Vagina (tissue), 2 donors: Measurements from ENCODE around the gene NEU2. TPM values are rescaled to one million over a fixed set of nuclear protein-coding genes. Genes with fewer than 3 reads are reported as not detected.

ENCODE experiments used
- DNase-seq, 2 donors: peaks; one replicate each; pipeline ENCODE4 v3.0.0-alpha.2; 2017; ENCODE audit errors: extremely low spot score in 2 of 2
- H3K27ac ChIP-seq: fragments of 200-600 bp; sonication (generic); one replicate; pipeline ENCODE4 v1.5.1; 2019
- H3K27me3 ChIP-seq: fragments of 200-600 bp; sonication (generic); one replicate; pipeline ENCODE4 v1.5.1; 2019
- H3K36me3 ChIP-seq, 2 donors: fragments of 200-600 bp; sonication (generic); one replicate each; pipeline ENCODE4 v1.5.1; 2017 to 2019
- H3K4me1 ChIP-seq: fragments of 200-600 bp; sonication (generic); one replicate; pipeline ENCODE4 v1.5.1; 2019
- H3K4me3 ChIP-seq, 2 donors: fragments of 200-600 bp; sonication (generic); 1 replicate in 1 of 2; 2 replicates in 1 of 2; pipeline ENCODE4 v1.5.1; 2016 to 2019
- H3K9me3 ChIP-seq: fragments of 200-600 bp; sonication (generic); one replicate; pipeline ENCODE4 v1.5.1; 2019
- POLR2A ChIP-seq, 2 donors: fragments of 450-650 bp; IDR thresholded peaks; one replicate each; pipeline ENCODE4 v1.6.1; 2017; ENCODE audit warnings: antibody characterized with exemption in 2 of 2, mild to moderate bottlenecking in 2 of 2, moderate library complexity in 2 of 2
- POLR2AphosphoS5 ChIP-seq, 2 donors: sonication (generic); formaldehyde crosslinking; IDR thresholded peaks; one replicate each; pipeline ENCODE4 v1.9.0; 2017; ENCODE audit warnings: antibody characterized with exemption in 2 of 2, mild to moderate bottlenecking in 2 of 2, low read depth in 1 of 2; ENCODE audit not compliant: insufficient read depth in 1 of 2
- intact Hi-C: fragments of 100-400 bp; cut with DNase I; formaldehyde crosslinking; loops from one replicate; pipeline ENCODE4 v1.15.1; 2023
- total RNA-seq: library from RNA; depleted of rRNA; stranded (reverse); fragments of >200 nt; gene quantifications from one replicate; pipeline ENCODE4 v1.2.3, GENCODE V29; 2016
- TF ChIP-seq, protein P1 (sequence below), 3 experiments: fragments of 450-650 bp in 2 of 3; fragments of 200-600 bp in 1 of 3; sonication (generic) in 1 of 3; IDR thresholded peaks; one replicate each; pipeline ENCODE4 v1.5.1; 2017 to 2019; ENCODE audit warnings: antibody characterized with exemption in 3 of 3, mild to moderate bottlenecking in 2 of 3, moderate library complexity in 2 of 3

NEU2 gene
- total RNA-seq, 1 donor from 2014 or later: not detected

DNA sequence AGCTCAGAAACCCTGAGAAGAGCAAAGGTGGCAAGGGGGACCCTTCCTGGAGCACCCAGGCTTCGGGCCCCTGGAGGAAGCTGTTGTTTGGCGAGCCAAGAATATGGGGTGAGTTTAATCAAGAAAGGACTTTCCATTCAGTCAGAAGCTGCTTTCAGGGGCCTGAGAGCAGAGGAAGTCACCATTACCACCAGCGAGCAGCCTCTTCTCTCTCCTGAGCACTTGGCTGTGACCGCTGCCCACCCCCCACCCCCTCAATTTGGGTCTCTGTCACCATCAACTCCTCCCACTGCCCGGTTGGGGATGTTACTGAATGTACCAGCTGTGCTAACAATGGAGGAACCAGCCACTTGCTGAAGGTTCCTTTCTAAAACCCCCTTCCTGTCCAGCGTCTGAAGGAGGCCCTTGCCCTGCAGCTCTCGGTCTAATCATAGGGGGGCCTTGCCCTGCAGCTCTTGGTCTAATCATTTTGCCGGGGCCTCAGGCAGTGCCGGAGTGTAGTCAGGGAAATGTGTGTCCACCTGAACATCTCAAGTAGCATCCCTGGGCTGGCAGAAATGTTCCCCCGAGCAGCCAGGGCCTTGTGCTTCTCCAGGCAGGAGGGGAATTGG lies 28.6 kb downstream of the NEU2 start:
- H3K9me3 ChIP-seq: no peaks in the 10 kb centered on the region
- H3K36me3 ChIP-seq: no peaks in the 10 kb centered on the region
- no peak for DNase-seq
- peaks cover 6% of the 10 kb centered on the region for H3K4me1 ChIP-seq
- intact Hi-C loops: no loop called here
- no peak for TF ChIP-seq POLR2A (IDR thresholded peaks at IDR 0.05)
- no peak for TF ChIP-seq POLR2AphosphoS5 (IDR thresholded peaks at IDR 0.05; ENCODE audit: insufficient read depth in 1 of 2, low read depth in 1 of 2)
- TF ChIP-seq, protein P1, sequence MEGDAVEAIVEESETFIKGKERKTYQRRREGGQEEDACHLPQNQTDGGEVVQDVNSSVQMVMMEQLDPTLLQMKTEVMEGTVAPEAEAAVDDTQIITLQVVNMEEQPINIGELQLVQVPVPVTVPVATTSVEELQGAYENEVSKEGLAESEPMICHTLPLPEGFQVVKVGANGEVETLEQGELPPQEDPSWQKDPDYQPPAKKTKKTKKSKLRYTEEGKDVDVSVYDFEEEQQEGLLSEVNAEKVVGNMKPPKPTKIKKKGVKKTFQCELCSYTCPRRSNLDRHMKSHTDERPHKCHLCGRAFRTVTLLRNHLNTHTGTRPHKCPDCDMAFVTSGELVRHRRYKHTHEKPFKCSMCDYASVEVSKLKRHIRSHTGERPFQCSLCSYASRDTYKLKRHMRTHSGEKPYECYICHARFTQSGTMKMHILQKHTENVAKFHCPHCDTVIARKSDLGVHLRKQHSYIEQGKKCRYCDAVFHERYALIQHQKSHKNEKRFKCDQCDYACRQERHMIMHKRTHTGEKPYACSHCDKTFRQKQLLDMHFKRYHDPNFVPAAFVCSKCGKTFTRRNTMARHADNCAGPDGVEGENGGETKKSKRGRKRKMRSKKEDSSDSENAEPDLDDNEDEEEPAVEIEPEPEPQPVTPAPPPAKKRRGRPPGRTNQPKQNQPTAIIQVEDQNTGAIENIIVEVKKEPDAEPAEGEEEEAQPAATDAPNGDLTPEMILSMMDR (IDR thresholded peaks at IDR 0.05): no peak
- H3K27me3 ChIP-seq: no peaks in the 10 kb centered on the region
- H3K4me3 ChIP-seq: peak overlapping the region; percentile 36 to 39
- H3K27ac ChIP-seq: peak overlapping the region; percentile 14

DNA sequence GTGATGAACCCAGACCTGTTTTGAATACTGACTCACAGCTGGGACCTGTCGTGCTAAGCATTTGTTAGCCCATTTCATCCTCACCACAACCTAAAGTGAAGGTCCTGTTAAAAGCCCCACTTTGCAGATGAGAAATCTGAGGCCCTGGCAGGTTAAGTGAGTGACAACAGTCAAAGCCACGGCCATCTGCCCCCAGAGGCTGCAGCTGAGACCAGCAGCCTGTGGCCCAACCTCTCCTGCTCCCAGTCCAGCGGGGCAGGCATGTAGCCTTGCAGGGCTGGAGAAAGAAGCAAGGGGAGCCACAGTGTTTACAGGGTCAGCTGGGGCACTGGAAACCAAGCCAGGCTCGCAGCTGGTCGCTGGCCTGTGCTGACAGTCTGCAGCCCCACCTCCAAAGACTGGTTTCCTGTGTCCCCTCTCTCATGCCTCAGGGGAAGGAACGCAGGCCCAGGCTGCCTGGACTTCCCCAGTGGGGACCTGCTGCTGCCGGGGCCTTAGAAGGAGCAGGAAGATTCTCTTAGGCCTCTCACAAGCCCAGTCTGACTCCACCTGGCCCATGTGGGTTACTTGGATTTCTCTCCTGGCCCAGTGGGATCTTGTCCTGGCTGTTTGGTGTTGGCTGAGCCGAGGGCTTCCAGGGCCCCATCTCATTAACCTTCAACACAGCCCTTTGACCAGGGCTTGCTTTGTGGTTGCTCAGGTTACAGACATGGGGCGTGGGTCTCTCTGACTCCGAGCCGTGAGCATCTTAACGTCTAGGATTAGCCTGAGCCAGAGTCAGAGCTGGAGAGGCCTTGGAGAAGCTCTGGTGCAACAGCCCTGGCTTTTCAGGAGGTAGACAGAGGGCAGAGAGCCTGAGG lies 29.3 kb downstream of the NEU2 start:
- Histone ChIP-seq H3K36me3 (no peaks in the 10 kb centered on the region), H3K9me3 (no peaks in the 10 kb centered on the region), H3K27me3 (no peaks in the 10 kb centered on the region), H3K4me3 (peak overlapping the region; percentile 36 to 39), H3K4me1 (peaks cover 6% of the 10 kb centered on the region), H3K27ac (peak overlapping the region; percentile 14)
- peak in 1 of 2 donors; percentile 82 for DNase-seq
- TF ChIP-seq, protein P1 (IDR thresholded peaks at IDR 0.05): no peak
- peak in 1 of 2 donors; percentile 31 for TF ChIP-seq POLR2AphosphoS5 (IDR thresholded peaks at IDR 0.05; ENCODE audit: insufficient read depth in 1 of 2, low read depth in 1 of 2)
- intact Hi-C loops: no loop called here

DNA sequence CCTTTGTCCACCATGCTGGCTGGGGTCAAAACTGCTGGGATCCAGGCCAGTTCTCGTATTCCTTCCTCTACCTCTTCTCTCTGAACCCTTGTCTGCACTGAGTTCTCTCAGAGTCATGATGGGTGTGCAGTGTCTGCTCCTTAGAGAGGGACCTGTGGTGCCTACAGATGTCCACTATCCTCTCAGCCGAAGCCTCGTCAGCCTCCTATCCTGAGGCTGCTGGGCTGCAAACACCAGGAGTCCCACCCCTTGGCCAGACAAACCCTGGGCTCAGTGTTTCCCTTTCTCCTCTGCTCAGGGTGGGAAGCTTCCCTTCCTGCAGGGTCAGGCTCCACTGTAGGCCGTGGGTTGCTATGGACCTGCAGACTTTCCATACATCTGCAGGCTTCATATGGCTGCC lies 30.0 kb downstream of the NEU2 start:
- Histone ChIP-seq H3K36me3 (no peaks in the 10 kb centered on the region), H3K9me3 (no peaks in the 10 kb centered on the region), H3K4me3 (peak overlapping the region; percentile 36 to 39), H3K4me1 (peaks cover 6% of the 10 kb centered on the region), H3K27ac (peak overlapping the region; percentile 14), H3K27me3 (no peaks in the 10 kb centered on the region)
- TF ChIP-seq POLR2AphosphoS5 (IDR thresholded peaks at IDR 0.05; ENCODE audit: insufficient read depth in 1 of 2, low read depth in 1 of 2): no peak
- intact Hi-C loops: no loop called here
- no peak for DNase-seq

DNA sequence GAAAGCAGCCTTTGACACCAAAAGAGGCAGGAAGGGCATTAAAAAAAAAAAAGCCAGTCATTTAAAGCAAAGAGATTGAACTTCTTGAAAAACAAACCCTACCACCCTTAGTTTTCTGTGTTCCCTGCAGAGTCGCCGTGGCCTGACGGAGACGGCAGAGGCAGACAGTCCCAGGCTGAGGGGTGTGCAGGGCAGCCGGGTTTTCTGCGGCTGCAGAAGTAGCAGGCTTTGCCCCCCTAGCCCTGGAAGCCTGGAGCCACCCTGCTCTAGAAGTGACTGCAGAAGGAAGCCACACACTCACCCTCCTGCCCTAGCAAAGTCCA lies 30.4 kb downstream of the NEU2 start:
- Histone ChIP-seq H3K4me1 (peaks cover 6% of the 10 kb centered on the region), H3K27ac (peak overlapping the region; percentile 14), H3K4me3 (peak overlapping the region in 1 of 2 donors; percentile 36), H3K36me3 (no peaks in the 10 kb centered on the region), H3K27me3 (no peaks in the 10 kb centered on the region), H3K9me3 (no peaks in the 10 kb centered on the region)
- intact Hi-C loops: no loop called here
- DNase-seq: no peak
- TF ChIP-seq POLR2AphosphoS5 (IDR thresholded peaks at IDR 0.05; ENCODE audit: insufficient read depth in 1 of 2, low read depth in 1 of 2): no peak
- TF ChIP-seq, protein P1 (IDR thresholded peaks at IDR 0.05): no peak
- TF ChIP-seq POLR2A (IDR thresholded peaks at IDR 0.05): no peak

DNA sequence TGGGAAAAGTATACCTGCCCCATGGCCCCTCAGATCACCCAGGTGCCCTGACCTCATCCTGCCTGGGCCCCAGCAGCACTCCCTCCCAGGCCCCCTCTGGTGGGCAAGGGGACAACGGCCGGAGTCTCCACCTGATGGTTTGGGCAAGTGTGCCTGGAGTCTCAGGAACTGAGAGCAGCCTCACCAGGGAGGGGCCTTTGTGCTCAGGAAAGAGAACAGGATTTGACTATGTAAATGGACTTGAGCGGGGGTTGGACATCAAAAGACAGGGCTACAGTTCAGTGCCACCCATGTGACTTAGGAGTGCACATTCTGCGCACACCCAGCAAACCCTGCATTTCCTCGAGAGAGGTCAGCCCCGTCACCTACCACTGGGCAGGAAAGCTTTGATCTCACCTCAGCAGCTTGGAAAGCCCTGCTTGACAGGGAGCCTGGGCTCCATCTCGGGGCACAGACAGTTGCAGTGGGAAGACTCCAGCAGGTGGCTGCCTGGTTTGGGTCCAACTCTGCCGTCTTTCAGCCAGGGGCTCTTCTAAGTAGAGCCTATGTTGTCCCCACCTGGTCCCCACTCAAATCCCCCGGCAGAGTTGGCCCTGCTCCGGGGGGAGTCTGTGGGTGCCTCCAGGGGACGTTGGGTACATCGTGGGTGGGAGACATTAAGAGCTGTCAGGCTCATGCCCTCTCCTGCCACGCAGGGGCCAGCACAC lies 30.9 kb downstream of the NEU2 start:
- intact Hi-C loops: no loop called here
- Histone ChIP-seq H3K4me1 (peaks cover 6% of the 10 kb centered on the region), H3K9me3 (no peaks in the 10 kb centered on the region), H3K27me3 (no peaks in the 10 kb centered on the region), H3K4me3 (no peak overlapping the region), H3K36me3 (no peaks in the 10 kb centered on the region), H3K27ac (peak overlapping the region; percentile 14)
- peak in 1 of 2 donors; percentile 39 for TF ChIP-seq POLR2AphosphoS5 (IDR thresholded peaks at IDR 0.05; ENCODE audit: insufficient read depth in 1 of 2, low read depth in 1 of 2)
- no peak for TF ChIP-seq POLR2A (IDR thresholded peaks at IDR 0.05)
- DNase-seq: peak in 1 of 2 donors; percentile 77
